BE2C (cell line): ENCODE results near the gene MYO15B.
A peak's percentile ranks its signal among the peaks of the same experiment; 100 is the strongest.

Experiments used
- DNase-seq: peaks from one replicate; pipeline ENCODE4 v3.0.0-alpha.2; 2020
- H3K27me3 ChIP-seq: fragments of 250-450 bp; sonication (Bioruptor Pico); 2 replicates; pipeline ENCODE4 v1.5.1; 2020; ENCODE audit warnings: mild to moderate bottlenecking
- H3K36me3 ChIP-seq: fragments of 250-450 bp; sonication (Bioruptor Pico); 2 replicates; pipeline ENCODE4 v1.5.1; 2020; ENCODE audit warnings: mild to moderate bottlenecking
- H3K4me1 ChIP-seq: fragments of 250-450 bp; sonication (Bioruptor Pico); 2 replicates; pipeline ENCODE4 v1.5.1; 2020
- H3K4me3 ChIP-seq: 2 replicates; pipeline ENCODE4 v1.5.1; 2011; ENCODE audit warnings: low read depth, low read length
- H3K9me3 ChIP-seq: fragments of 250-450 bp; sonication (Bioruptor Pico); 2 replicates; pipeline ENCODE4 v1.5.1; 2020
- CTCF ChIP-seq: IDR thresholded peaks from 2 replicates; pipeline ENCODE4 v1.5.1; 2012; ENCODE audit warnings: mild to moderate bottlenecking, low read depth, low read length

The MYO15B gene

DNA sequence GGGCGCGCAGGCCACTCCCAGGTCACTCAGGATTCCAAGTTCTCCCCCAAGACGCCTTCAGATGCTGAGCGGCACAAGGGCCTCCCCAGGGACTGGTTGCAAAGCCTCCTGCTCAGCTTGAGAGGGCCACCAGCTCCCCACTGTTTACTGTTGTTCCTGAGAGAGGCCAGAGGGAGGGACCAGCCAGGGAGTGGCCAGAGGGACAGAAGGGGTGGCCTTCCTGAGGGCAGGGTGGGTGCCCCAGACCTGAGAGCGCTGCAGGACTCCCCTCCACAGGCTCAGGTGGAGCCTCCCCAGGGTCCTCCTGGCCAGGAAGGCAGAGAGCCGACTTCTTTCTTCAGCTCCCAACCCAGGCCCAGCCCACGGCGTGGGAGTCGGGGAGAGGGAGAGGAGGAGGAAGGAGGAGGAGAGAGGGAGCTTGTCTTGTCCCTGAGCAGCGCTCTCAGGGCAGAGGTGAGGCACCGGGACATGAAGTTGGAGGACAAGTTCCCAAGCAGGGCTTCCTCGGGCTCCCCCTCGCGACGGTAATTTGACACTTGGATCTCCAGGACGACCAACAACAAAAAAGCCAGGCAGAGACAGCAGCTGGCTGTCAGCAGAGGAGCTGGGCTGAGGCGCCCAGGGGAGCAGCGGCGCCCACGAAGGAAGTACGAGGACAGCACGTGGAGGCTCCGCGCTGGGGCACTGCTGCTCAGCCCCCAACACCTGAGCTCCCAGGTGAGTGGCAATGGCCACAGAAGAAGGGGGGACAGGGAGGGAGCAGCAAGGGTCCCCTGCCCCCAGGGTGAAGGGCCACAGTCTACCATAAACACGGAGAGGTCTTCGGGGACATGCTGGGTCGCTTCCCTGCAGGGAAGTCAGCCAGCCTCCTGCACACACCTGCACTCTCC lies 46.1 kb downstream of the MYO15B start:
- H3K4me1 ChIP-seq: peaks cover 11% of the 10 kb centered on the region
- peak; percentile 94 for DNase-seq
- TF ChIP-seq CTCF: peak; percentile 74
- no peaks in the 10 kb centered on the region for H3K27me3 ChIP-seq
- peak overlapping the region; percentile 19; the same call in 1 of the 2 replicates for H3K4me3 ChIP-seq
- no peaks in the 10 kb centered on the region for H3K9me3 ChIP-seq
- no peaks in the 10 kb centered on the region for H3K36me3 ChIP-seq

DNA sequence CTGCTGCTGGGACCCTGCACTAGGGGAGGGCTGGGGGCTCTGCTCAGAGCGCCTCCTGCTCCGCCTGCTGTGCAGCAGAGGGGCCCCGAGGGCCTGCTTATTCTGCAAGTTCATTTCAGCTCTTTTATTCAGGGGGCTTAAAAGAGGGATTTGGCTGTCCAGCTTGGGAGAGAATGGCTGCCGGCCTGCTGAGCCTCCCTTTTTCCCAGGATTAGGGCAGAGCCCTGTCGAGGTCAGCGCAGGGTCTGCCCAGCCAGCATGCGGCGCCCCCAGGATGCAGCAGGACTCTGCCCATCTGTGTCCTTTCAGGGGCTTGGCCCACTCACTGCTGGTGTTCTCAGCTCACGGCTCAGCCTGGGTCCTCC lies 46.8 kb downstream of the MYO15B start:
- H3K4me1 ChIP-seq: peaks cover 11% of the 10 kb centered on the region
- H3K4me3 ChIP-seq: no peak overlapping the region
- H3K9me3 ChIP-seq: no peaks in the 10 kb centered on the region
- no peak for DNase-seq
- no peaks in the 10 kb centered on the region for H3K27me3 ChIP-seq
- no peak for TF ChIP-seq CTCF
- H3K36me3 ChIP-seq: no peaks in the 10 kb centered on the region

- Histone ChIP-seq H3K27me3 (no peaks in the 10 kb centered on the region), H3K9me3 (no peaks in the 10 kb centered on the region), H3K4me3 (no peak overlapping the region), H3K36me3 (no peaks in the 10 kb centered on the region), H3K4me1 (peaks cover 11% of the 10 kb centered on the region)
- no peak for DNase-seq
- TF ChIP-seq CTCF: no peak
These were observed 47.4 kb downstream of the MYO15B start for GRCh38 chr17:75634754-75635609.

- peak; percentile 59 for DNase-seq
- Histone ChIP-seq H3K27me3 (no peaks in the 10 kb centered on the region), H3K4me3 (no peak overlapping the region), H3K9me3 (no peaks in the 10 kb centered on the region), H3K36me3 (no peaks in the 10 kb centered on the region), H3K4me1 (peaks cover 11% of the 10 kb centered on the region)
- no peak for TF ChIP-seq CTCF
These were observed 48.1 kb downstream of the MYO15B start for GRCh38 chr17:75635610-75636202.

DNA sequence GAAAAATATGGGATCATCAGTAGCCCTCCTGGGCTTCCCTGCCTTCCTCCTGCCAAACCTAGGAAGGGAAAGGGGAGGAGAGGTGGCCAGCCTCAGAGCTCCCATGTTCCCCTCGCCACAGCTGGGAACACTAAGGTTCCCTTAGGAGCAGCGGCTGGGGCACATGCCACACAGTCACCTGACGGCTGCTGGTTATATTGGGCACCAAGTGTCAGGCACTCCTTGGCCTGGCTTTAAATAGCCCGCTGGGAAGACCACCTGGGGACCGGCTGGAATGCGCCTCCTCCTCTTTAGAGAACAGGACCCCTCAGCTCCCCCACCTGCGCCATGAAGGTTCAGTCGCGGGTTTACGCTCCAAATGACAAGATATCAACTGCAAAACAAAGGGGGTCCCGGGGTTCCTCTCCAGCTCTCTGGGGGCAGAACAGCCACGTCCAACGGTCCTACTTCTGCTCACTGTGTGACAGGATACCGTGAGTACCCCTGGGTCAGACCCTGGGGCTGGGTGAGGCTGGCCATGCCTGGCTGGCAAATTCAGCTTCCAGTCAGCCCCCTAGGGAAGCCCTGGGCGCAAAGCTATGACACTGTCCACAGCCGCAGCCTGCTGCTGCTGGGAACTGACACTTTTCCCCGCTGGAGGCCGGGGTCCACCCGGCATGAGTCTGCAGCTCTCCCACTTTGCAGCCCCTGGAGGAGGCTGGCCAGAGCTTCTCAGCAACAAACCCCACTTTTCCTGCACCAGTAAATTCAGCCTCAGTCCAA lies 49.0 kb downstream of the MYO15B start:
- H3K4me1 ChIP-seq: peaks cover 11% of the 10 kb centered on the region

More for the DNA sequence above, 49.0 kb downstream of the MYO15B start:
- Histone ChIP-seq H3K36me3 (no peaks in the 10 kb centered on the region), H3K9me3 (no peaks in the 10 kb centered on the region), H3K27me3 (no peaks in the 10 kb centered on the region), H3K4me3 (no peak overlapping the region)
- no peak for TF ChIP-seq CTCF
- no peak for DNase-seq
